ENCODE measurements around the gene FAM151A.

Gene FAM151A

GRCh38 chr1:54566438-54567141 lies 56.7 kb downstream of the FAM151A start:
- Histone ChIP-seq H3K27ac (ENCODE audit: low read length) (no peak overlapping the region), H3K36me3 (ENCODE audit: control insufficient read depth in 2 of 2, insufficient read depth in 2 of 2, low read length in 2 of 2) (peaks cover 0 to 7% of the 10 kb centered on the region in 2 donors), H3K27me3 (ENCODE audit: control insufficient read depth in 1 of 2, insufficient read depth in 2 of 2, low read length in 2 of 2) (no peaks in the 10 kb centered on the region), H3K9me3 (ENCODE audit: control insufficient read depth in 2 of 2, low read length in 2 of 2) (no peaks in the 10 kb centered on the region), H3K4me1 (ENCODE audit: control insufficient read depth, insufficient read depth, low read length) (peaks cover 15% of the 10 kb centered on the region), H3K4me3 (ENCODE audit: low read length in 2 of 2) (no peak overlapping the region), H3K9ac (ENCODE audit: low read length in 2 of 2) (no peak overlapping the region)

GRCh38 chr1:54565113-54565501 lies 58.2 kb downstream of the FAM151A start:
- H3K9ac ChIP-seq (ENCODE audit: low read length in 2 of 2), result no peak overlapping the region
- peaks cover 0 to 7% of the 10 kb centered on the region in 2 donors for H3K36me3 ChIP-seq (ENCODE audit: control insufficient read depth in 2 of 2, insufficient read depth in 2 of 2, low read length in 2 of 2)
- H3K4me1 ChIP-seq (ENCODE audit: control insufficient read depth, insufficient read depth, low read length), result peaks cover 12% of the 10 kb centered on the region
- H3K9me3 ChIP-seq (ENCODE audit: control insufficient read depth in 2 of 2, low read length in 2 of 2), result no peaks in the 10 kb centered on the region
- H3K27me3 ChIP-seq (ENCODE audit: control insufficient read depth in 1 of 2, insufficient read depth in 2 of 2, low read length in 2 of 2), result no peaks in the 10 kb centered on the region
- H3K27ac ChIP-seq (ENCODE audit: low read length), result no peak overlapping the region
- no peak overlapping the region for H3K4me3 ChIP-seq (ENCODE audit: low read length in 2 of 2)

DNA sequence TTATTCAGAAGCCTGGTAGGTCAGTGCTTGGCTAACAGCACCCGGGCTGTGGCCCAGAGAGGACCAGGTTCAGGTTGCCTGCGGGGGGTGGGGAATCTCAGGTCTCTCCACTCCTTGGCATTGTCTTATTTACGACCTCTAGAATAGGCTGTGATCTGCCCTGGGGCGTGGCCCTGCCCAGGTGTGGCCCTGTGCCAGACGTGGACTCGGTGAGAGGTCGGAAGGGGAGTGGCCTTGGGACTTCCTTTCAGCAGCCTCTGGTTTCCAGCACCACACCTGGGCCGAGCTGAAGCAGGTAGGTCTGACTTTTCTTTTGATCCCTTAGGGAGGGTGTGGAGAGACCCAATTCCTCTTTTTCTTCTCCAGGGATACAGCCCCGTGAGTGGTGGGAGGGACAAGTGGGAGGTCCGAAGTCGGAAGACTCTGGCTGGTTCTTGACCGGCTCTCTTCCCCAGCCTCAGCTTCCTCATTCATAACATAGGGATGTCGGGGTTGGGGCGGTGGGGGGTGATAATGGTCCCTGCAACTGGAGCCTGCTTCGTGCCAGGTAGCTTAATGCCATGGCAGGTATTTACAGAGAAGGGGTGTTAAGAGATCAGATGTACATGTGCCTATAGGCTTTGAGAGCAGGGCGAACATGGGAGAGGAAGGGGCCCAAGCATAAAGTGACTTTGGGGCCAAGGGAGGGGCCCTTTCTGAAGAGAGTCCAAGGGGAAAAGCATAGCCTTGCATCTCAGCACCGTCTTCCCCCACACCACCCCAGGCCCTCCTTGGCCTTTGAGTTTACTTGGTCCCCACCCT lies 58.8 kb downstream of the FAM151A start:
- peaks cover 18% of the 10 kb centered on the region for H3K4me1 ChIP-seq (ENCODE audit: control insufficient read depth, insufficient read depth, low read length)
- H3K36me3 ChIP-seq (ENCODE audit: control insufficient read depth in 2 of 2, insufficient read depth in 2 of 2, low read length in 2 of 2), result peaks cover 0 to 7% of the 10 kb centered on the region in 2 donors
- H3K9ac ChIP-seq (ENCODE audit: low read length in 2 of 2), result no peak overlapping the region
- H3K27me3 ChIP-seq (ENCODE audit: control insufficient read depth in 1 of 2, insufficient read depth in 2 of 2, low read length in 2 of 2), result no peaks in the 10 kb centered on the region
- H3K4me3 ChIP-seq (ENCODE audit: low read length in 2 of 2), result no peak overlapping the region
- H3K27ac ChIP-seq (ENCODE audit: low read length), result no peak overlapping the region
- H3K9me3 ChIP-seq (ENCODE audit: control insufficient read depth in 2 of 2, low read length in 2 of 2), result no peaks in the 10 kb centered on the region

DNA sequence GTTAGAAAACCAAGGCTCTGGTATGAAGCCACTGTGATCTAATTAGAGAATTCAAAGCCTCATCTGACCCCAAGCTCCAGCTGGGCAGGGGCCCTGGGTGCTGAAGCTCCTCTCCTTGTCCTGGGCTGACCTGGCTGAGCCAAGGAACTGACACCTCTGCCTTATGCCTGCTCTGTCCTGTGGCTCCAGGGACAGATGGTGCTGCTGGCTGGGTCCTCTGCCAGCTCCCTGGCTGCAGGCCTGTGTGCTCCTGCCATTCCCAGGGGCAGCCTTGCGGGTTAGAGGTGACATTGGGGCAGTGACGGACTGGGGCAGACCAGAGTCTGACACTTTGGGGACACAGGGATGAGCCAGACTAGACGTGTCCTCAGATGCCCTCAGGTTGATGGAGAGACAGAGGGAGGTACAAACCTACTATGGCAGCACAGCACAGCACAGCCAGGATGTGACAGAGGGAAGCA lies 63.5 kb downstream of the FAM151A start:
- Histone ChIP-seq H3K9ac (ENCODE audit: low read length in 2 of 2) (peak overlapping the region in 1 of 2 donors; percentile 21), H3K9me3 (ENCODE audit: control insufficient read depth in 2 of 2, low read length in 2 of 2) (no peaks in the 10 kb centered on the region), H3K27me3 (ENCODE audit: control insufficient read depth in 1 of 2, insufficient read depth in 2 of 2, low read length in 2 of 2) (no peaks in the 10 kb centered on the region), H3K4me3 (ENCODE audit: low read length in 2 of 2) (peak overlapping the region in 1 of 2 donors; percentile 8), H3K4me1 (ENCODE audit: control insufficient read depth, insufficient read depth, low read length) (peaks cover 24% of the 10 kb centered on the region), H3K27ac (ENCODE audit: low read length) (peak overlapping the region; percentile 46), H3K36me3 (ENCODE audit: control insufficient read depth in 2 of 2, insufficient read depth in 2 of 2, low read length in 2 of 2) (no peaks in the 10 kb centered on the region)

Data from stomach smooth muscle (tissue), 2 donors.